ENCODE measurements around the gene MYG1.
"Not testable (repeated sequence)": the region's sequence is repeated elsewhere in the genome, so short reads cannot be mapped to it uniquely, and the experiment has no call there.

MYG1 gene

GRCh38 chr12:53328043-53328435 lies 28.5 kb downstream of the MYG1 start:
- DNase-seq: no peak

GRCh38 chr12:53330671-53331070 lies 31.2 kb downstream of the MYG1 start:
- DNase-seq: no peak

GRCh38 chr12:53332339-53332738 lies 32.8 kb downstream of the MYG1 start:
- not testable (repeated sequence) for DNase-seq

GRCh38 chr12:53332744-53333143 lies 33.2 kb downstream of the MYG1 start:
- no peak for DNase-seq

- DNase-seq: no peak
Measured at GRCh38 chr12:53333289-53333688, 33.8 kb downstream of the MYG1 start.

- no peak for DNase-seq
Measured at GRCh38 chr12:53333845-53334244, 34.4 kb downstream of the MYG1 start.

- DNase-seq: no peak
Measured at GRCh38 chr12:53334822-53335221, 35.3 kb downstream of the MYG1 start.

- no peak for DNase-seq
Measured at GRCh38 chr12:53336181-53336681, 36.7 kb downstream of the MYG1 start, which contains the start of gene SP7. Gene SP7, minus strand, starts transcription at chr12:53336354. Its CDS starts 708 bp downstream, at chr12:53335646.

GRCh38 chr12:53338017-53338416 lies 38.5 kb downstream of the MYG1 start:
- DNase-seq: no peak

- no peak for DNase-seq
Measured at GRCh38 chr12:53338916-53339315, 39.4 kb downstream of the MYG1 start.

- DNase-seq: no peak
Measured at GRCh38 chr12:53340398-53340797, 40.9 kb downstream of the MYG1 start.

GRCh38 chr12:53343449-53343848 lies 44.0 kb downstream of the MYG1 start:
- DNase-seq: no peak

- DNase-seq: no peak
Measured at GRCh38 chr12:53343969-53344368, 44.5 kb downstream of the MYG1 start.

- DNase-seq: no peak
Measured at GRCh38 chr12:53344487-53344823, 45.0 kb downstream of the MYG1 start.

GRCh38 chr12:53344824-53345485 lies 45.5 kb downstream of the MYG1 start:
- no peak for DNase-seq

GRCh38 chr12:53345486-53346188 lies 46.1 kb downstream of the MYG1 start:
- no peak for DNase-seq

- DNase-seq: no peak
Measured at GRCh38 chr12:53346491-53346890, 47.0 kb downstream of the MYG1 start.

GRCh38 chr12:53347905-53348304 lies 48.4 kb downstream of the MYG1 start:
- no peak for DNase-seq

- DNase-seq: peak; percentile 92
Measured at GRCh38 chr12:53352331-53353256, 53.1 kb downstream of the MYG1 start.

- DNase-seq: no peak
Measured at GRCh38 chr12:53353257-53353655, 53.8 kb downstream of the MYG1 start.

GRCh38 chr12:53355121-53355520 lies 55.6 kb downstream of the MYG1 start:
- DNase-seq: no peak

Measured in NCI-H2107 (cell line).